K562 (cell line): ENCODE data around the gene UGT1A10. TPM values are rescaled to one million over a fixed set of nuclear protein-coding genes. Genes with fewer than 3 reads are reported as not detected.

Experiments used
- ATAC-seq: fragments of 200-7000 bp; cut with Tn5 transposase; 3 replicates; pipeline ENCODE4 v1.9.1; 2020; ENCODE audit warnings: moderate library complexity
- BruUV-seq: library from RNA; stranded (reverse); fragments of 400-500 nt; replicated peaks from 2 replicates; lab custom pipeline; 2021; lab: Mats Ljungman, UMichigan
- CTCF ChIA-PET: fragments of 300-600 bp; formaldehyde crosslinking; extraction: SDS; loops from one replicate; lab custom pipeline; 2021; ENCODE audit warnings: low intra/inter-chr PET ratio; lab: Yijun Ruan, JAX
- POLR2A ChIA-PET: fragments of 300-600, 350-650 bp; sonication (Branson Sonifier 250); formaldehyde crosslinking; extraction: SDS; loops from one replicate; lab custom pipeline; 2021; ENCODE audit warnings: antibody characterized with exemption, inconsistent platforms; lab: Yijun Ruan, JAX
- DNase-seq, 4 experiments: peaks; one replicate each; pipeline versions ENCODE4 v3.0.0 to v3.0.0-alpha.2; 2011 to 2018; ENCODE audit warnings: low spot score in 3 of 4, mixed read lengths in 3 of 4; ENCODE audit errors: extremely low read depth in 1 of 4
- FAIRE-seq: peaks from 2 replicates; lab custom pipeline; 2011; peaks lifted over from hg19 to GRCh38; lab: Jason Lieb, UNC
- H2AFZ ChIP-seq: 2 replicates; pipeline ENCODE4 v1.6.0; 2011; ENCODE audit warnings: low read depth, low read length, control low read depth, inconsistent platforms
- H3K27ac ChIP-seq: fragments of 200-600 bp; 3 replicates; pipeline ENCODE4 v1.8.0; 2011; ENCODE audit warnings: low read depth, mild to moderate bottlenecking, control low read depth, inconsistent platforms, low read length, moderate library complexity, mixed read lengths; ENCODE audit errors: extremely low read depth
- H3K27me3 ChIP-seq, 2 experiments: fragments of 300-600 bp in 1 of 2; 2 replicates in 1 of 2; 3 replicates in 1 of 2; pipeline versions ENCODE4 v1.6.0 to v1.8.0; 2011; ENCODE audit warnings: inconsistent platforms in 2 of 2, low read length in 2 of 2, mild to moderate bottlenecking in 1 of 2, mixed read lengths in 1 of 2, moderate library complexity in 1 of 2; ENCODE audit not compliant: control insufficient read depth in 2 of 2, insufficient read depth in 2 of 2
- H3K36me3 ChIP-seq: fragments of 300-600 bp; 3 replicates; pipeline ENCODE4 v1.8.0; 2011; ENCODE audit warnings: mild to moderate bottlenecking, low read length, inconsistent platforms; ENCODE audit not compliant: control insufficient read depth, insufficient read depth
- H3K4me1 ChIP-seq, 2 experiments: fragments of 200-600 bp in 1 of 2; replicated peaks in 1 of 2; 2 replicates in 1 of 2; 3 replicates in 1 of 2; pipeline versions ENCODE4 v1.5.1 to v1.8.0; 2011; ENCODE audit warnings: inconsistent platforms in 2 of 2, low read length in 2 of 2, mild to moderate bottlenecking in 1 of 2, mixed read lengths in 1 of 2, moderate library complexity in 1 of 2; ENCODE audit not compliant: control insufficient read depth in 2 of 2, insufficient read depth in 2 of 2
- H3K4me2 ChIP-seq: 2 replicates; pipeline ENCODE4 v1.6.1; 2011; ENCODE audit warnings: low read length, control low read depth, inconsistent platforms, mixed read lengths; ENCODE audit not compliant: insufficient read depth
- H3K4me3 ChIP-seq: fragments of 200-600 bp; sonication (generic), shearing (Covaris generic); 2 replicates; pipeline ENCODE4 v1.5.1; 2016; ENCODE audit warnings: control low read depth, inconsistent platforms
- H3K79me2 ChIP-seq: fragments of 200-600 bp; 3 replicates; pipeline ENCODE4 v1.8.0; 2011; ENCODE audit warnings: low read length, inconsistent platforms; ENCODE audit not compliant: control insufficient read depth, insufficient read depth
- H3K9ac ChIP-seq, 2 experiments: 2 replicates each; pipeline versions ENCODE4 v1.6.0 to v1.6.1; 2011; ENCODE audit warnings: low read depth in 2 of 2, low read length in 2 of 2, control low read depth in 1 of 2, inconsistent platforms in 1 of 2, mild to moderate bottlenecking in 1 of 2, mixed read lengths in 1 of 2; ENCODE audit not compliant: insufficient read depth in 1 of 2
- H3K9me1 ChIP-seq: one replicate; pipeline ENCODE4 v1.6.0; 2011; ENCODE audit warnings: inconsistent platforms, mild to moderate bottlenecking, low read length, moderate library complexity; ENCODE audit not compliant: control insufficient read depth, insufficient read depth
- H3K9me3 ChIP-seq: replicated peaks from 2 replicates; pipeline ENCODE4 v1.5.1; 2011; ENCODE audit warnings: low read depth, low read length, inconsistent platforms; ENCODE audit not compliant: control insufficient read depth, insufficient read depth
- H4K20me1 ChIP-seq: replicated peaks from 2 replicates; pipeline ENCODE4 v1.6.1; 2011; ENCODE audit warnings: low read length, inconsistent platforms, mixed read lengths; ENCODE audit not compliant: control insufficient read depth, insufficient read depth
- ATF7 ChIP-seq: fragments of 450-650 bp; IDR thresholded peaks from 2 replicates; pipeline ENCODE4 v1.7.1; 2014; ENCODE audit warnings: mild to moderate bottlenecking, moderate library complexity
- DMBX1 ChIP-seq: fragments of 250-450 bp; sonication (Bioruptor Pico); IDR thresholded peaks from 2 replicates; pipeline ENCODE4 v1.8.0; 2022; ENCODE audit warnings: inconsistent platforms, mild to moderate bottlenecking, moderate library complexity, borderline replicate concordance
- FOXK1 ChIP-seq: sonication (generic); formaldehyde crosslinking; IDR thresholded peaks from 2 replicates; pipeline ENCODE4 v1.8.0; 2022; ENCODE audit warnings: missing genetic modification reagents, mild to moderate bottlenecking, borderline replicate concordance
- GTF2E2 ChIP-seq: fragments of 200-800 bp; sonication (Bioruptor generic); IDR thresholded peaks from 2 replicates; pipeline ENCODE4 v1.6.1; 2016; ENCODE audit warnings: missing genetic modification characterization, missing compliant biosample characterization
- HNRNPUL1 ChIP-seq: fragments of 200-400 bp; formaldehyde crosslinking; IDR thresholded peaks from 2 replicates; pipeline ENCODE4 v1.6.1; 2017; ENCODE audit warnings: low read length
- KDM1A ChIP-seq, 2 experiments: fragments of 450-650 bp; IDR thresholded peaks; 2 replicates each; pipeline ENCODE4 v1.6.1; 2016; ENCODE audit warnings: mild to moderate bottlenecking in 2 of 2
- MCM2 ChIP-seq: fragments of 450-650 bp; IDR thresholded peaks from 2 replicates; pipeline ENCODE4 v1.6.1; 2017; ENCODE audit warnings: low read depth, mild to moderate bottlenecking
- POLR2B ChIP-seq: fragments of 450-650 bp; IDR thresholded peaks from 2 replicates; pipeline ENCODE4 v1.6.1; 2018; ENCODE audit warnings: low read depth; ENCODE audit not compliant: partially characterized antibody
- SETDB1 ChIP-seq: IDR thresholded peaks from one replicate; pipeline ENCODE4 v1.6.1; 2012; ENCODE audit warnings: low read length, control low read depth, inconsistent platforms
- SP2 ChIP-seq: IDR thresholded peaks from 2 replicates; pipeline ENCODE4 v1.6.1; 2011; ENCODE audit warnings: mild to moderate bottlenecking, low read depth, low read length, moderate library complexity; ENCODE audit not compliant: poor library complexity, severe bottlenecking; ENCODE audit errors: extremely low read depth
- SRSF7 ChIP-seq: fragments of 200-400 bp; formaldehyde crosslinking; optimal IDR thresholded peaks from 2 replicates; pipeline ENCODE3; 2017; ENCODE audit warnings: mild to moderate bottlenecking, low read depth, low read length
- THAP7 ChIP-seq: fragments of 250-450 bp; sonication (Bioruptor Pico); IDR thresholded peaks from 2 replicates; pipeline ENCODE4 v1.5.0; 2021
- ZNF121 ChIP-seq: sonication (generic); formaldehyde crosslinking; conservative IDR thresholded peaks from 2 replicates; pipeline ENCODE4 v1.8.0; 2022; ENCODE audit warnings: missing genetic modification reagents
- WGBS: fragments of 100-300 bp; shearing (Covaris generic); methylation state at CpG from one replicate; pipeline ENCODE4 v1.1.6; 2016; ENCODE audit warnings: low coverage, mixed read lengths; ENCODE audit not compliant: insufficient coverage; ENCODE audit errors: missing lambda C conversion rate; 5-methylcytosine and 5-hydroxymethylcytosine counted together
- in situ Hi-C: fragments of 300-500 bp; cut with MboI; formaldehyde crosslinking; loops from 4 replicates; pipeline ENCODE4 v1.15.0; 2018; ENCODE audit warnings: inconsistent platforms, mixed read lengths
- intact Hi-C: fragments of 100-400 bp; cut with micrococcal nuclease; formaldehyde crosslinking; loops from 2 replicates; pipeline ENCODE4 v1.14.2; 2022
- polyA plus RNA-seq, 8 experiments: library from polyadenylated mRNA; depleted of rRNA in 4 of 8; stranded (reverse) in 5 of 8; unstranded in 3 of 8; fragments of >200 nt; fragmentation: Nextera tagmentation in 2 of 8; fragmentation: Illumina TruSeq in 1 of 8; extraction: Ambion mirVana in 2 of 8; extraction: Trizol in 1 of 8; gene quantifications; 2 replicates each; pipeline versions ENCODE4 v1.2.1 to v1.2.3, GENCODE V29; 2011 to 2014; ENCODE audit warnings: inconsistent platforms in 1 of 8, missing spikeins in 1 of 8
- total RNA-seq, 7 experiments: library from RNA; depleted of rRNA in 6 of 7; stranded (reverse); fragments of >200 nt in 6 of 7; fragmentation: Illumina TruSeq in 2 of 7; extraction: Trizol in 2 of 7; gene quantifications; 2 replicates each; pipeline versions ENCODE4 v1.2.1 to v1.2.3, GENCODE V29; 2011 to 2021; ENCODE audit warnings: low replicate concordance in 1 of 7
- TF ChIP-seq, protein P1 (sequence below): sonication (generic); formaldehyde crosslinking; IDR thresholded peaks from 2 replicates; pipeline ENCODE4 v1.8.0; 2022; ENCODE audit warnings: mild to moderate bottlenecking, missing genetic modification reagents
- TF ChIP-seq, protein P2 (sequence below): sonication (generic); formaldehyde crosslinking; IDR thresholded peaks from 2 replicates; pipeline ENCODE4 v1.8.0; 2023; ENCODE audit warnings: mild to moderate bottlenecking, missing genetic modification reagents

The UGT1A10 gene
- total and polyA plus RNA-seq, 9 of the 15 experiments (the other 6 are each of a cell fraction or from before 2014, with no cell fraction given): not detected

- Histone ChIP-seq H3K9me1 (no peaks in the 10 kb centered on the region), H3K4me1 (no peaks in the 10 kb centered on the region), H2AFZ (no peak overlapping the region)
- no TSS peak for BruUV-seq
- no peak for ATAC-seq
- TF ChIP-seq, protein P1, sequence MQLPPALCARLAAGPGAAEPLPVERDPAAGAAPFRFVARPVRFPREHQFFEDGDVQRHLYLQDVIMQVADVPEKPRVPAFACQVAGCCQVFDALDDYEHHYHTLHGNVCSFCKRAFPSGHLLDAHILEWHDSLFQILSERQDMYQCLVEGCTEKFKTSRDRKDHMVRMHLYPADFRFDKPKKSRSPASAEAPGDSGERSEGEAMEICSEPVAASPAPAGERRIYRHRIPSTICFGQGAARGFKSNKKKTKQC (CRISPR knock-in tag): no peak
- no peak for TF ChIP-seq SP2
- TF ChIP-seq, all 486 proteins: peak for 0
- Histone ChIP-seq H3K9ac (no peak overlapping the region), H4K20me1 (no peaks in the 10 kb centered on the region), H3K4me3 (no peak overlapping the region), H3K27me3 (no peaks in the 10 kb centered on the region), H3K27ac (no peak overlapping the region), H3K79me2 (no peaks in the 10 kb centered on the region), H3K9me3 (no peaks in the 10 kb centered on the region), H3K4me2 (no peak overlapping the region), H3K36me3 (no peaks in the 10 kb centered on the region)
- ChIA-PET CTCF (no interaction called here), POLR2A (interaction anchor here (1.2 kb wide), 1 partner anchor 11 kb away, joined by 5 read pairs; no protein-coding TSS in a partner anchor)
- no peak for DNase-seq
- intact Hi-C loops (no loop called here), in situ Hi-C loops (no loop called here)
- 3% methylated on average over 4 of the region's 4 CpGs for WGBS
- FAIRE-seq: no peak
Observed at GRCh38 chr2:233780771-233781170, 144.5 kb downstream of the UGT1A10 start.

- no peak for ATAC-seq
- H3K9me3 ChIP-seq: no peaks in the 10 kb centered on the region
- in situ Hi-C loops: no loop called here
- H3K9me1 ChIP-seq: no peaks in the 10 kb centered on the region
- CTCF ChIA-PET: no interaction called here
- POLR2A ChIA-PET: no interaction called here
- H2AFZ ChIP-seq: no peak overlapping the region
- intact Hi-C loops: no loop called here
- no peaks in the 10 kb centered on the region for H4K20me1 ChIP-seq
- H3K4me2 ChIP-seq: no peak overlapping the region
- no peaks in the 10 kb centered on the region for H3K79me2 ChIP-seq
- DNase-seq: no peak
- H3K36me3 ChIP-seq: no peaks in the 10 kb centered on the region
- H3K27ac ChIP-seq: no peak overlapping the region
- no peak overlapping the region for H3K9ac ChIP-seq
- FAIRE-seq: no peak
- BruUV-seq: no TSS peak
- H3K27me3 ChIP-seq: peaks cover 0 to 41% of the 10 kb centered on the region in 2 experiments; a peak in 2 of 5 replicates
- no peaks in the 10 kb centered on the region; a peak in 1 of 5 replicates for H3K4me1 ChIP-seq
- no peak overlapping the region for H3K4me3 ChIP-seq
- WGBS: 0% methylated on average over 4 of the region's 7 CpGs
- TF ChIP-seq FOXK1 (CRISPR knock-in tag): no peak
- TF ChIP-seq KDM1A (IDR thresholded peaks at IDR 0.05): no peak
- TF ChIP-seq, protein P2, sequence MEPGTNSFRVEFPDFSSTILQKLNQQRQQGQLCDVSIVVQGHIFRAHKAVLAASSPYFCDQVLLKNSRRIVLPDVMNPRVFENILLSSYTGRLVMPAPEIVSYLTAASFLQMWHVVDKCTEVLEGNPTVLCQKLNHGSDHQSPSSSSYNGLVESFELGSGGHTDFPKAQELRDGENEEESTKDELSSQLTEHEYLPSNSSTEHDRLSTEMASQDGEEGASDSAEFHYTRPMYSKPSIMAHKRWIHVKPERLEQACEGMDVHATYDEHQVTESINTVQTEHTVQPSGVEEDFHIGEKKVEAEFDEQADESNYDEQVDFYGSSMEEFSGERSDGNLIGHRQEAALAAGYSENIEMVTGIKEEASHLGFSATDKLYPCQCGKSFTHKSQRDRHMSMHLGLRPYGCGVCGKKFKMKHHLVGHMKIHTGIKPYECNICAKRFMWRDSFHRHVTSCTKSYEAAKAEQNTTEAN: no peak
- TF ChIP-seq DMBX1 (CRISPR knock-in tag): no peak
- TF ChIP-seq THAP7: no peak
- TF ChIP-seq HNRNPUL1: no peak
- no peak for TF ChIP-seq GTF2E2 (tag)
- TF ChIP-seq POLR2B: no peak
- TF ChIP-seq MCM2: no peak
- TF ChIP-seq SETDB1: no peak
- TF ChIP-seq ATF7: no peak
- no peak for TF ChIP-seq SRSF7
- no peak for TF ChIP-seq ZNF121 (CRISPR knock-in tag)
Observed at GRCh38 chr2:233789554-233789953, 153.3 kb downstream of the UGT1A10 start.
